H9 (cell line): ENCODE data around the gene TMPRSS7. TPM values are rescaled to one million over a fixed set of nuclear protein-coding genes. Genes with fewer than 3 reads are reported as not detected.

Experiments
- DNase-seq: peaks from one replicate; pipeline ENCODE4 v3.0.0-alpha.2; 2017
- H2AFZ ChIP-seq: one replicate; pipeline ENCODE4 v1.6.1; 2013; ENCODE audit warnings: mild to moderate bottlenecking, low read length, control low read depth, moderate library complexity
- H2AK5ac ChIP-seq: 2 replicates; pipeline ENCODE4 v1.6.1; 2013; ENCODE audit warnings: low read length, control low read depth, mixed read lengths; ENCODE audit not compliant: insufficient read length
- H2BK120ac ChIP-seq: one replicate; pipeline ENCODE4 v1.6.1; 2013; ENCODE audit warnings: low read depth, mild to moderate bottlenecking, low read length, control low read depth, inconsistent platforms; ENCODE audit not compliant: poor library complexity, severe bottlenecking
- H2BK12ac ChIP-seq: 2 replicates; pipeline ENCODE4 v1.6.1; 2013; ENCODE audit warnings: low read length, control low read depth, mixed read lengths, low read depth; ENCODE audit not compliant: insufficient read length
- H2BK15ac ChIP-seq: 2 replicates; pipeline ENCODE4 v1.6.1; 2013; ENCODE audit warnings: low read depth, low read length, control low read depth
- H2BK20ac ChIP-seq: one replicate; pipeline ENCODE4 v1.6.1; 2013; ENCODE audit warnings: low read depth, mild to moderate bottlenecking, low read length, control low read depth, inconsistent platforms; ENCODE audit not compliant: poor library complexity, severe bottlenecking
- H2BK5ac ChIP-seq: 2 replicates; pipeline ENCODE4 v1.6.1; 2013; ENCODE audit warnings: low read length, control low read depth, mixed read lengths; ENCODE audit not compliant: insufficient read length
- H3K14ac ChIP-seq: 2 replicates; pipeline ENCODE4 v1.6.1; 2013; ENCODE audit warnings: low read length, control low read depth; ENCODE audit not compliant: insufficient read depth
- H3K18ac ChIP-seq: 2 replicates; pipeline ENCODE4 v1.6.1; 2013; ENCODE audit warnings: low read depth, mild to moderate bottlenecking, mixed read lengths, low read length, control low read depth; ENCODE audit not compliant: insufficient read length
- H3K23ac ChIP-seq: 2 replicates; pipeline ENCODE4 v1.6.1; 2013; ENCODE audit warnings: low read length, control low read depth, mixed read lengths, low read depth; ENCODE audit not compliant: insufficient read length
- H3K23me2 ChIP-seq: 2 replicates; pipeline ENCODE4 v1.6.1; 2013; ENCODE audit warnings: low read depth, mild to moderate bottlenecking, mixed read lengths, low read length, control low read depth; ENCODE audit not compliant: insufficient read length, poor library complexity, severe bottlenecking
- H3K27ac ChIP-seq: 2 replicates; pipeline ENCODE4 v1.5.1; 2013; ENCODE audit warnings: low read length, control low read depth, mixed read lengths, low read depth; ENCODE audit not compliant: insufficient read length
- H3K27me3 ChIP-seq: 2 replicates; pipeline ENCODE4 v1.6.1; 2013; ENCODE audit warnings: low read length, control low read depth, inconsistent platforms; ENCODE audit not compliant: insufficient read depth
- H3K4ac ChIP-seq: 2 replicates; pipeline ENCODE4 v1.6.1; 2013; ENCODE audit warnings: low read depth, mild to moderate bottlenecking, control low read depth, inconsistent platforms, low read length, moderate library complexity
- H3K4me1 ChIP-seq: 2 replicates; pipeline ENCODE4 v1.6.1; 2013; ENCODE audit warnings: low read length, control low read depth, inconsistent platforms; ENCODE audit not compliant: insufficient read depth
- H3K4me2 ChIP-seq: 2 replicates; pipeline ENCODE4 v1.6.1; 2013; ENCODE audit warnings: low read length, control low read depth, mixed read lengths; ENCODE audit not compliant: insufficient read length, insufficient read depth
- H3K56ac ChIP-seq: 2 replicates; pipeline ENCODE4 v1.6.1; 2013; ENCODE audit warnings: low read depth, mild to moderate bottlenecking, mixed read lengths, low read length, control low read depth; ENCODE audit not compliant: insufficient read length
- H3K79me1 ChIP-seq: 2 replicates; pipeline ENCODE4 v1.6.1; 2013; ENCODE audit warnings: low read depth, mild to moderate bottlenecking, moderate library complexity, low read length, control low read depth, inconsistent platforms; ENCODE audit not compliant: insufficient read depth, poor library complexity, severe bottlenecking
- H3K79me2 ChIP-seq: 2 replicates; pipeline ENCODE4 v1.6.1; 2013; ENCODE audit warnings: low read length, control low read depth, inconsistent platforms; ENCODE audit not compliant: insufficient read depth
- H3K9ac ChIP-seq: 2 replicates; pipeline ENCODE4 v1.6.1; 2013; ENCODE audit warnings: low read length, control low read depth, mixed read lengths; ENCODE audit not compliant: insufficient read length; ENCODE audit errors: extremely low read depth
- H3K9me3 ChIP-seq: one replicate; pipeline ENCODE4 v1.6.1; 2013; ENCODE audit warnings: low read depth, low read length, inconsistent platforms; ENCODE audit not compliant: control insufficient read depth
- H3T11ph ChIP-seq: one replicate; pipeline ENCODE4 v1.6.1; 2013; ENCODE audit warnings: mild to moderate bottlenecking, low read length, control low read depth, inconsistent platforms
- H4K20me1 ChIP-seq: one replicate; pipeline ENCODE4 v1.6.1; 2013; ENCODE audit not compliant: control insufficient read depth, insufficient read length, insufficient read depth
- H4K5ac ChIP-seq: 2 replicates; pipeline ENCODE4 v1.6.1; 2013; ENCODE audit warnings: low read depth, mild to moderate bottlenecking, mixed read lengths, low read length, control low read depth; ENCODE audit not compliant: insufficient read length
- H4K8ac ChIP-seq: replicated peaks from 2 replicates; pipeline ENCODE4 v1.6.1; 2013; ENCODE audit warnings: low read length, control low read depth, mixed read lengths, low read depth; ENCODE audit not compliant: insufficient read length
- H4K91ac ChIP-seq: 2 replicates; pipeline ENCODE4 v1.6.1; 2013; ENCODE audit warnings: low read depth, mild to moderate bottlenecking, moderate library complexity, mixed read lengths, low read length, control low read depth; ENCODE audit not compliant: insufficient read length
- H3K27ac Mint-ChIP-seq, 3 experiments: 2 replicates in 2 of 3; 3 replicates in 1 of 3; pipeline ENCODE4 v1.8.0; 2020 to 2021; ENCODE audit warnings: mixed read lengths in 3 of 3, mild to moderate bottlenecking in 1 of 3, moderate library complexity in 1 of 3
- H3K27me3 Mint-ChIP-seq: 2 replicates; pipeline ENCODE4 v1.8.0; 2021; ENCODE audit warnings: low read depth, mild to moderate bottlenecking, moderate library complexity, mixed read lengths
- H3K36me3 Mint-ChIP-seq, 3 experiments: 2 replicates in 2 of 3; 3 replicates in 1 of 3; pipeline ENCODE4 v1.8.0; 2020 to 2021; ENCODE audit warnings: low read depth in 3 of 3, mixed read lengths in 3 of 3; ENCODE audit not compliant: insufficient read depth in 1 of 3
- H3K4me1 Mint-ChIP-seq, 2 experiments: 2 replicates each; pipeline ENCODE4 v1.8.0; 2020; ENCODE audit warnings: mixed read lengths in 2 of 2
- H3K4me3 Mint-ChIP-seq, 2 experiments: 2 replicates in 1 of 2; 3 replicates in 1 of 2; pipeline ENCODE4 v1.8.0; 2020 to 2021; ENCODE audit warnings: mild to moderate bottlenecking in 2 of 2, mixed read lengths in 2 of 2, moderate library complexity in 1 of 2
- H3K9me3 Mint-ChIP-seq, 2 experiments: 2 replicates in 1 of 2; 3 replicates in 1 of 2; pipeline ENCODE4 v1.8.0; 2020; ENCODE audit warnings: mild to moderate bottlenecking in 2 of 2, mixed read lengths in 2 of 2, moderate library complexity in 1 of 2
- CTCF ChIP-seq: fragments of 200-600 bp; sonication (generic); conservative IDR thresholded peaks from 3 replicates; pipeline ENCODE4 v1.8.0; 2021; ENCODE audit warnings: antibody characterized with exemption, mild to moderate bottlenecking
- WGBS: extraction: QIAGEN DNeasy Blood & Tissue Kit; methylation state at CpG from one replicate; pipeline ENCODE4 v1.1.7; 2013; ENCODE audit warnings: missing lambda C conversion rate, low lambda C conversion rate, mixed read lengths; ENCODE audit not compliant: insufficient read length; ENCODE audit errors: extremely low coverage; 5-methylcytosine and 5-hydroxymethylcytosine counted together
- total RNA-seq: library from RNA; stranded (reverse); gene quantifications from 2 replicates; pipeline ENCODE4 v1.2.1, GENCODE V29; 2021

The TMPRSS7 gene
- total RNA-seq, 1 experiment from 2014 or later, result not detected

DNA sequence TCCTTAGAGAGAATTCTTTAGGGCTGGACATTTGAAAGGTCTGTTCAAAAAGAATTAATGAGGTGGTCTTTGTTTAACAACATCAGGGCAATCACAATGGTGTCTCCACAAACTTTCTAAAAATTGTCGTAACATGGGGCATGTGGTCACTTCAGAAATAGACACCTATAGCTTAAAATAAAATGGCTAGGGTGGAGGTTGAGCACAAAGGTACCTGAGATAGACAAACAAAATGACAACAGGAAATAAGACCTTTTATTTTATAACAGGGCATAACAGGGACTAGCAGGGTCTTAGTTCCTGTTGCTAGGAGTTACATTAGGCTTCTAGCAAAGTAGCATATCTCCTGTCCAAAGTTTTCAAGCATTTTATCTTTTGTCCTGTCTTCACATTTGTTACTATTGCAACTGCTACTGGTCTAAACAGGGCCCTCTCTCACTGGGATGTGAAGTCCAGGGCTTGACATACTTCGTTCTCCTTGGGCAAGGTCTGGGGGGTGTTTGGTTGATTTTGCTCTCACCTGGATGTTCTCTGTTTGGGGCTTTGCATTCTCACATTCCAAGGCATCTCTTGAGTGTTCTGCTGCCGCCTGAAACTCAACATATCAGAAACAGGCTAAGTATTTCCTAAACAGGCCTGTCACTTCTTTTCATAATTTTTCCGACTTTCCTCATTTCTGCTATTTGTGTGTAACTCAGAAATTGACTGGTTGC, 95.5 kb downstream of the TMPRSS7 start:
- Histone ChIP-seq H3K27me3 (no peaks in the 10 kb centered on the region), H3K9me3 (no peaks in the 10 kb centered on the region), H3K27ac (no peak overlapping the region), H3K4me2 (no peak overlapping the region), H4K20me1 (no peaks in the 10 kb centered on the region), H2AK5ac (no peak overlapping the region), H4K8ac (no peak overlapping the region), H2AFZ (no peak overlapping the region), H3T11ph (no peak overlapping the region), H2BK20ac (no peak overlapping the region), H3K18ac (no peak overlapping the region), H2BK5ac (no peak overlapping the region), H3K14ac (no peak overlapping the region), H4K5ac (no peak overlapping the region), H3K23ac (no peak overlapping the region), H3K23me2 (no peaks in the 10 kb centered on the region), H2BK120ac (no peak overlapping the region), H3K4ac (no peak overlapping the region), H2BK15ac (no peak overlapping the region), H3K56ac (no peak overlapping the region), H3K4me1 (peaks cover 16% of the 10 kb centered on the region; the same call in 1 of the 2 replicates), H3K79me1 (no peaks in the 10 kb centered on the region), H3K79me2 (no peaks in the 10 kb centered on the region), H2BK12ac (no peak overlapping the region), H4K91ac (no peak overlapping the region), H3K9ac (no peak overlapping the region)
- Mint-ChIP-seq H3K9me3 (no peaks in the 10 kb centered on the region), H3K27me3 (no peaks in the 10 kb centered on the region), H3K4me3 (no peak overlapping the region), H3K36me3 (no peaks in the 10 kb centered on the region; a peak in 1 of 7 replicates), H3K27ac (no peak overlapping the region), H3K4me1 (peaks cover 40 to 57% of the 10 kb centered on the region in 2 experiments)
- TF ChIP-seq CTCF, result no peak
- no peak for DNase-seq
- no CpG with 5 or more reads among the region's 4 CpGs for WGBS
